Measurements from ENCODE around the gene EFCAB11.
"Not testable (repeated sequence)": the region's sequence is repeated elsewhere in the genome, so short reads cannot be mapped to it uniquely, and the experiment has no call there.

Gene EFCAB11

GRCh38 chr14:89899917-89900663 lies 54.4 kb downstream of the EFCAB11 start:
- peak; percentile 58 for TF ChIP-seq CTCF (IDR thresholded peaks at IDR 0.05; ENCODE audit: low read length, missing control alignments)
- DNase-seq (ENCODE audit: low read depth): peak; percentile 54
- no peak overlapping the region for H3K4me3 ChIP-seq (replicated peaks; ENCODE audit: low read depth, low read length)

DNA sequence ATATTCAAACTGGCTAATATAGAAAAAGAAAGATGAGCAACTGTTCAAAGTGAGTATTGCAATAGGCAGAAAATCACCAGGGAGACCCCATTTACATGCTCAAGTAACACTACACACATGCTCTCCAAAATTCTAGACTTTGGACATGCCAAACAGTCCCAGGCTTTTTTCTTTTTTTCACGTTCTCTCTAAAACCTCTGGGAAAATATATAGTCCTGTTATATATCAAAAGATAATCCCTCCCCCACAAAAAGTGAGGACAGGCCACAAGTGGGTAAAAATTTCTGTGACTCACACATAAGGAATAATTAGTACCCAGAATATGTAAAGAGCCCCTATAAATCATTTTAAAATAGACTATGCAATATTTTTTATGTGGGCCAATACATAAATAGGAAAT lies 55.2 kb downstream of the EFCAB11 start:
- no peak overlapping the region for H3K4me3 ChIP-seq (replicated peaks; ENCODE audit: low read depth, low read length)
- no peak for TF ChIP-seq CTCF (IDR thresholded peaks at IDR 0.05; ENCODE audit: low read length, missing control alignments)
- no peak for DNase-seq (ENCODE audit: low read depth)

DNA sequence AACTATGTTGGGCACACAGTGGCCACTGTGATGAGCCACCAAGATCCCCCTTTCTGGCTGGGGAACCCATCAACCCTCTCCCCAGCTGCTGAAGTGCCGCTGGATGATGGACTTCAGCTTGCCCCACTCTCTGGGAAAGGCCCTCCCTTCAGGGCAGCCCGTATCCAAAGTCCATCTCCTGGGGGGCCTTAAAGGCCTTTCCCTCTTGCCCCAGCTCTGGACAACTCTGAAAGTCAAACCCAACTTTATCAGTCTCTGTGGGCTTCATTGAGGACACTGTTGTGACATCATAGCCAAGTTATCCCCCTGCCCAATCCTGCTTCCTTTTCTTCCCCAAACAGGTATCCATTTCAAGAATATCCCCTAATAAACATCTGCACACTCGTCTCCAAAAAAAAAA lies 61.1 kb downstream of the EFCAB11 start:
- H3K4me3 ChIP-seq (replicated peaks; ENCODE audit: low read depth, low read length); DNase-seq (ENCODE audit: low read depth): not testable (repeated sequence)

DNA sequence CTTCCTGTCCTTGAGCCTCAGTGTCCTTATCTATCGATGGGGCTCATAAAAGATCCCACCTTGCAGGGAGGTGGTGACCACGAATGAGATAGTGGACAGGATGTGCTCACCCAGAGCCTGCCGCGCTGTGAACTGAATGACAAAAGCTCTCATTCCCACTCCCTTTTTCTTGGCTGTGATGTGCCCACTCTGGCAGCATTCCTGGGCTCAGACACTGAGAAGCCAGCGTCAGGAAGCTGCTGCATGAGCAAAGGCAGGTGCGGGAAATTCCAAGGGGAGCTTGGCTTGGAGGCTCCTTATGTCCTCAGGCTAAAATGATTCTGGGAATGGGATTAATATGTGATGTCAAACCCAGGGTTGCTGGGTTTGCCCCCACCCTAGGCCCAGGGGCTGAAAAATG lies 61.6 kb downstream of the EFCAB11 start:
- DNase-seq (ENCODE audit: low read depth): no peak
- no peak for TF ChIP-seq CTCF (IDR thresholded peaks at IDR 0.05; ENCODE audit: low read length, missing control alignments)
- H3K4me3 ChIP-seq (replicated peaks; ENCODE audit: low read depth, low read length): no peak overlapping the region

DNA sequence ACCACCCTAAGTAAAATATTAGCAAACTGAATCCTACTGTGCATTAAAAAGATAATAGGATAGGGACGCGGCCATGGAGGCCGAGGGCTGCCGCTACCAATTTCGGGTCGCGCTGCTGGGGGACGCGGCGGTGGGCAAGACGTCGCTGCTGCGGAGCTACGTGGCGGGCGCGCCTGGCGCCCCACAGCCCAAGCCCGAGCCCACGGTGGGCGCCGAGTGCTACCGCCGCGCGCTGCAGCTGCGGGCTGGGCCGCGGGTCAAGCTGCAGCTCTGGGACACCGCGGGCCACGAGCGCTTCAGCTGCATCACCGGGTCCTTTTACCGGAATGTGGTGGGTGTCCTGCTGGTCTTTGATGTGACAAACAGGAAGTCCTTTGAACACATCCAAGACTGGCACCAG lies 62.8 kb downstream of the EFCAB11 start:
- not testable (repeated sequence) for DNase-seq (ENCODE audit: low read depth)

GRCh38 chr14:89891055-89891454 lies 63.5 kb downstream of the EFCAB11 start:
- TF ChIP-seq CTCF (IDR thresholded peaks at IDR 0.05; ENCODE audit: low read length, missing control alignments): no peak
- no peak for DNase-seq (ENCODE audit: low read depth)

More for the DNA sequence above, 62.8 kb downstream of the EFCAB11 start:
- not testable (repeated sequence) for H3K4me3 ChIP-seq (replicated peaks; ENCODE audit: low read depth, low read length)

GRCh38 chr14:89890589-89890988 lies 63.9 kb downstream of the EFCAB11 start:
- H3K4me3 ChIP-seq (replicated peaks; ENCODE audit: low read depth, low read length): no peak overlapping the region
- DNase-seq (ENCODE audit: low read depth): no peak
- TF ChIP-seq CTCF (IDR thresholded peaks at IDR 0.05; ENCODE audit: low read length, missing control alignments): no peak

More at GRCh38 chr14:89891055-89891454, 63.5 kb downstream of the EFCAB11 start:
- H3K4me3 ChIP-seq (replicated peaks; ENCODE audit: low read depth, low read length): no peak overlapping the region

DNA sequence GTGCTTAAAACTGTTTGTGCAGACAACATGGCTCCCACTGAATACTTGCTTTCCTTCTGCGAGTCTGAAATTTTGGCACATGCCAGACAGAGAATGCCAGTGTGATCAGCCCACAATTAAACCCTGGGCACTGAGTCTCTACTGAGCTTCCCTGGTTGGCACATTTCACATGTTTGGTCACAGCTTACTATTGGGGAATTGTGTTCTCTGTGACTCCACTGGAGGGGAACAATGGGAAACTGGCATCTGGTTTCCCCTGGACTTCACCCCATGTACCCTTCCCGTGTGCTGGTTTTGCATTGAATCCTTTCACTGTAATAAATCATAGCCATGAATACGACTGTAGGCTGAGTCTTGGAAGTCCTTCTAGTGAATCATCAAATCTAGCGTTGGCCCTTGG lies 64.9 kb downstream of the EFCAB11 start:
- no peak for TF ChIP-seq CTCF (IDR thresholded peaks at IDR 0.05; ENCODE audit: low read length, missing control alignments)
- no peak overlapping the region for H3K4me3 ChIP-seq (replicated peaks; ENCODE audit: low read depth, low read length)
- DNase-seq (ENCODE audit: low read depth): no peak

Measured in fibroblast of pulmonary artery (primary cell).